Measurements from ENCODE around the gene GOLGA6L7.
"Not testable (repeated sequence)": the region's sequence is repeated elsewhere in the genome, so short reads cannot be mapped to it uniquely, and the experiment has no call there.

DNA sequence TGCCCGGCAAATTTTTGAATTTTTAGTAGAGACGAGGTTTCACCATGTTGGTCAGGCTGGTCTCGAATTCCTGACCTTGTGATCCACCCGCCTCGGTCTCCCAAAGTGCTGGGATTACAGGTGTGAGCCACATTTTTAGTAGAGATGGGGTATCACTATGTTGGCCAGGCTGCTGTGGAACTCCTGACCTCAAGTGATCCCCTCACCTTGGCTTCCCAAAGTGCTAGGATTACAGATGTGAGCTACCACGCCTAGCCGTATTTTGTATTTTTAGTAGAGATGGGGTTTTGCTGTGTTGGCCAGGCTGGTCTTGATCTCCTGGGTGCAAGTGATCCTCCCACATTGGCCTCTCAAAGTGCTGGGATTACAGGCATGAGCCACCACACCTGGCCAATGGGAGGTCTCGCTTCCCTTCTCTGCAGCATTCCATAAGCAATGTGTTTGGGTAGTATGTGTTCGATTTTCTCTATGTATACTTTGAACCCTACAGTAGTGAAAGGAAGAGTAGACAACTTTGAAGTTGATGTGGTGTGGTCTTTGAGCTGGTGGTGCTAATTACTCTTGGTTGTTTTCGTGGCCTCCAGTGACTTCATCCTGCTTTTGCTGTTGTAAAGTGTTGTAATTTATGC lies 13.4 kb downstream of the GOLGA6L7 start:
- TF ChIP-seq EZH2 (IDR thresholded peaks at IDR 0.05; ENCODE audit: insufficient read depth, poor library complexity, severe bottlenecking); EZH2phosphoT487 (IDR thresholded peaks at IDR 0.05; ENCODE audit: insufficient read depth, low read depth): not testable (repeated sequence)

Data from GM23248 (cell line).